HG03521 (cell line): ENCODE measurements around the gene ST6GALNAC3.
"Not testable (repeated sequence)": the region's sequence is repeated elsewhere in the genome, so short reads cannot be mapped to it uniquely, and the experiment has no call there.

Experiments
- ATAC-seq: cut with Tn5 transposase; IDR thresholded peaks from one replicate; pipeline ENCODE4 v1.9.1; 2021; ENCODE audit warnings: mild to moderate bottlenecking, moderate library complexity; ENCODE audit not compliant: unreplicated experiment

Gene ST6GALNAC3

GRCh38 chr1:76070538-76070937 lies 4.0 kb upstream of the ST6GALNAC3 start:
- ATAC-seq, result no peak

- ATAC-seq, result no peak
Observed at GRCh38 chr1:76073481-76073880, 1.1 kb upstream of the ST6GALNAC3 start.

- ATAC-seq, result no peak
Observed at GRCh38 chr1:76075188-76075489, 593 bp downstream of the ST6GALNAC3 start.

- no peak for ATAC-seq
Observed at GRCh38 chr1:76075877-76076276, 1.3 kb downstream of the ST6GALNAC3 start.

GRCh38 chr1:76079475-76080227 lies 5.1 kb downstream of the ST6GALNAC3 start:
- ATAC-seq, result no peak

- no peak for ATAC-seq
Observed at GRCh38 chr1:76080552-76081079, 6.1 kb downstream of the ST6GALNAC3 start.

GRCh38 chr1:76082062-76082461 lies 7.5 kb downstream of the ST6GALNAC3 start:
- ATAC-seq, result no peak

GRCh38 chr1:76083189-76083588 lies 8.6 kb downstream of the ST6GALNAC3 start:
- no peak for ATAC-seq

GRCh38 chr1:76084029-76084627 lies 9.6 kb downstream of the ST6GALNAC3 start:
- ATAC-seq, result no peak

GRCh38 chr1:76084685-76085084 lies 10.1 kb downstream of the ST6GALNAC3 start:
- no peak for ATAC-seq

GRCh38 chr1:76086109-76086508 lies 11.6 kb downstream of the ST6GALNAC3 start:
- no peak for ATAC-seq

GRCh38 chr1:76086597-76086996 lies 12.1 kb downstream of the ST6GALNAC3 start:
- no peak for ATAC-seq

GRCh38 chr1:76090283-76091203 lies 16.0 kb downstream of the ST6GALNAC3 start:
- ATAC-seq, result no peak

- ATAC-seq, result no peak
Observed at GRCh38 chr1:76092812-76093211, 18.3 kb downstream of the ST6GALNAC3 start.

- no peak for ATAC-seq
Observed at GRCh38 chr1:76093522-76094312, 19.2 kb downstream of the ST6GALNAC3 start.

GRCh38 chr1:76095802-76096201 lies 21.3 kb downstream of the ST6GALNAC3 start:
- ATAC-seq, result no peak

GRCh38 chr1:76097064-76097463 lies 22.5 kb downstream of the ST6GALNAC3 start:
- ATAC-seq, result not testable (repeated sequence)

GRCh38 chr1:76098845-76099244 lies 24.3 kb downstream of the ST6GALNAC3 start:
- no peak for ATAC-seq

GRCh38 chr1:76101548-76101947 lies 27.0 kb downstream of the ST6GALNAC3 start:
- ATAC-seq, result no peak

GRCh38 chr1:76102046-76102445 lies 27.5 kb downstream of the ST6GALNAC3 start:
- ATAC-seq, result no peak

- ATAC-seq, result no peak
Observed at GRCh38 chr1:76103034-76103433, 28.5 kb downstream of the ST6GALNAC3 start.
